Stomach (tissue), 4 donors: ENCODE measurements around the gene C1orf50.
A peak's percentile ranks its signal among the peaks of the same experiment; 100 is the strongest.

ENCODE experiments used
- POLR2AphosphoS5 ChIP-seq, 3 donors: sonication (generic); formaldehyde crosslinking; IDR thresholded peaks; one replicate each; pipeline ENCODE4 v1.6.1; 2016; ENCODE audit warnings: antibody characterized with exemption in 3 of 3
- TF ChIP-seq, protein P1 (sequence below), 7 experiments: fragments of 450-650 bp in 4 of 7; fragments of 200-600 bp in 3 of 7; sonication (generic) in 3 of 7; IDR thresholded peaks; one replicate each; pipeline ENCODE4 v1.5.1; 2016 to 2019; ENCODE audit warnings: antibody characterized with exemption in 7 of 7, control low read depth in 2 of 7, mild to moderate bottlenecking in 1 of 7

DNA sequence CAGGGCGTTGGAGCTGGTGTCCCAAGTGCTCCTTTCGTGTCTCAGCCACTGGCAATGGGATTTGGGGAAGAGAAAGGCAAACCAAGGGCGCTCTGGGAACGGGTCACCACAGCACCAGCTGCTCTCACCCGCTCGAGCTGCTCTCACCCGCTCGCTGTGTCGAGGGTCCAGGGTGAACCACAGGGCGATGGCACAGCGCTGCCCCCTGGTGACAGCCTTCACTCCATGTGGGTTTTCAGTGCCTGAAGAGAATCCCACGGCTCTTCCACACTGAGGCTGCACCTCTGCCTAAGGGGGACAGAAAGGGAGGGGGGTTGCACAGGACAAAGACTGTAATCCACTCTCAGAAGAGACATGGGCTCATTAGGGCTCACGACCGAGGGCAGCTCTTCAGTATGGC lies 19.9 kb upstream of the C1orf50 start:
- no peak for TF ChIP-seq POLR2AphosphoS5 (IDR thresholded peaks at IDR 0.05)
- TF ChIP-seq, protein P1, sequence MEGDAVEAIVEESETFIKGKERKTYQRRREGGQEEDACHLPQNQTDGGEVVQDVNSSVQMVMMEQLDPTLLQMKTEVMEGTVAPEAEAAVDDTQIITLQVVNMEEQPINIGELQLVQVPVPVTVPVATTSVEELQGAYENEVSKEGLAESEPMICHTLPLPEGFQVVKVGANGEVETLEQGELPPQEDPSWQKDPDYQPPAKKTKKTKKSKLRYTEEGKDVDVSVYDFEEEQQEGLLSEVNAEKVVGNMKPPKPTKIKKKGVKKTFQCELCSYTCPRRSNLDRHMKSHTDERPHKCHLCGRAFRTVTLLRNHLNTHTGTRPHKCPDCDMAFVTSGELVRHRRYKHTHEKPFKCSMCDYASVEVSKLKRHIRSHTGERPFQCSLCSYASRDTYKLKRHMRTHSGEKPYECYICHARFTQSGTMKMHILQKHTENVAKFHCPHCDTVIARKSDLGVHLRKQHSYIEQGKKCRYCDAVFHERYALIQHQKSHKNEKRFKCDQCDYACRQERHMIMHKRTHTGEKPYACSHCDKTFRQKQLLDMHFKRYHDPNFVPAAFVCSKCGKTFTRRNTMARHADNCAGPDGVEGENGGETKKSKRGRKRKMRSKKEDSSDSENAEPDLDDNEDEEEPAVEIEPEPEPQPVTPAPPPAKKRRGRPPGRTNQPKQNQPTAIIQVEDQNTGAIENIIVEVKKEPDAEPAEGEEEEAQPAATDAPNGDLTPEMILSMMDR (IDR thresholded peaks at IDR 0.05), result peak in 5 of 7 experiments; percentile 32 to 68 (median 51)
